Mesangial cell (primary cell): Measurements from ENCODE around the gene GPRIN3. TPM values are rescaled to one million over a fixed set of nuclear protein-coding genes. Genes with fewer than 3 reads are reported as not detected.

Source experiments
- total RNA-seq: library from RNA; depleted of rRNA; stranded (reverse); fragments of >200 nt; gene quantifications from 2 replicates; pipeline ENCODE4 v1.2.3, GENCODE V29; 2015

Gene GPRIN3
- total RNA-seq, result 0.81 and 3.5 TPM in 2 replicates

GRCh38 chr4:89307446-89308160 is at the start of gene GPRIN3:
Gene GPRIN3, minus strand, starts transcription at chr4:89307800. Its CDS starts 57,690 bp downstream, at chr4:89250110.

Other genes starting within 250 kb of the GPRIN3 start
- 3.4 and 6.1 TPM in 2 replicates for gene TIGD2, start 196.3 kb downstream of the GPRIN3 start, total RNA-seq